Measurements from ENCODE around the gene PHACTR3. TPM values are rescaled to one million over a fixed set of nuclear protein-coding genes. Genes with fewer than 3 reads are reported as not detected.

The PHACTR3 gene
- total and polyA plus RNA-seq, 2 donors (not counting 3 experiments of a cell fraction or from before 2014, with no cell fraction given), result not detected

GRCh38 chr20:59630526-59630925, 26.2 kb downstream of the PHACTR3 start:
- no peaks in the 10 kb centered on the region for H3K79me2 ChIP-seq (ENCODE audit: control insufficient read depth, insufficient read depth, low read length)
- H3K9me1 ChIP-seq (replicated peaks; ENCODE audit: control insufficient read depth, extremely low read depth, insufficient read depth, low read length), result no peaks in the 10 kb centered on the region
- H3K9ac ChIP-seq (replicated peaks; ENCODE audit: extremely low read depth, insufficient read depth, low read length), result no peak overlapping the region
- no peaks in the 10 kb centered on the region for H3K9me3 ChIP-seq (replicated peaks; ENCODE audit: control insufficient read depth, insufficient read depth, low read length)
- TF ChIP-seq POLR2A (IDR thresholded peaks at IDR 0.05; ENCODE audit: low read depth, low read length) (no peak), POLR2AphosphoS5 (IDR thresholded peaks at IDR 0.05; ENCODE audit: insufficient read depth, low read depth, low read length) (no peak)
- no peak overlapping the region for H3K27ac ChIP-seq (ENCODE audit: insufficient read depth, low read depth, low read length)
- dilution Hi-C loops (cut with MboI; ENCODE audit: extremely low pct_ligation_motif_present, low sequenced_read_pairs) (no loop called here), intact Hi-C loops (cut with micrococcal nuclease) (no loop called here)
- no TSS peak for BruUV-seq (replicated peaks)
- H3K4me2 ChIP-seq (ENCODE audit: insufficient read depth, low read length), result no peak overlapping the region
- no peaks in the 10 kb centered on the region for H3K36me3 ChIP-seq (ENCODE audit: control insufficient read depth in 2 of 2, extremely low read depth in 1 of 2, insufficient read depth in 2 of 2, low read length in 2 of 2)
- ChIA-PET POLR2A (no interaction called here), CTCF (no interaction called here)
- FAIRE-seq, result no peak
- no peaks in the 10 kb centered on the region for H4K20me1 ChIP-seq (replicated peaks; ENCODE audit: control insufficient read depth, extremely low read depth, insufficient read depth, low read length)
- H2AFZ ChIP-seq (ENCODE audit: low read depth, low read length), result no peak overlapping the region
- H3K4me1 ChIP-seq (ENCODE audit: control insufficient read depth, extremely low read depth, insufficient read depth, low read length), result no peaks in the 10 kb centered on the region
- no peak for DNase-seq (ENCODE audit: low read depth, low spot score)
- H3K4me3 ChIP-seq (replicated peaks in 1 of 3; ENCODE audit: insufficient read depth in 1 of 3, low read depth in 1 of 3, low read length in 3 of 3), result no peak overlapping the region
- no peaks in the 10 kb centered on the region for H3K27me3 ChIP-seq (ENCODE audit: control insufficient read depth in 2 of 2, insufficient read depth in 2 of 2, low read length in 2 of 2)

- no TSS peak for BruUV-seq (replicated peaks)
- Histone ChIP-seq H3K27ac (ENCODE audit: insufficient read depth, low read depth, low read length) (no peak overlapping the region), H3K36me3 (ENCODE audit: control insufficient read depth in 2 of 2, extremely low read depth in 1 of 2, insufficient read depth in 2 of 2, low read length in 2 of 2) (no peaks in the 10 kb centered on the region), H3K4me1 (ENCODE audit: control insufficient read depth, extremely low read depth, insufficient read depth, low read length) (no peaks in the 10 kb centered on the region), H3K4me3 (replicated peaks in 1 of 3; ENCODE audit: insufficient read depth in 1 of 3, low read depth in 1 of 3, low read length in 3 of 3) (no peak overlapping the region), H3K4me2 (ENCODE audit: insufficient read depth, low read length) (no peak overlapping the region), H4K20me1 (replicated peaks; ENCODE audit: control insufficient read depth, extremely low read depth, insufficient read depth, low read length) (no peaks in the 10 kb centered on the region), H3K9ac (replicated peaks; ENCODE audit: extremely low read depth, insufficient read depth, low read length) (no peak overlapping the region), H3K9me1 (replicated peaks; ENCODE audit: control insufficient read depth, extremely low read depth, insufficient read depth, low read length) (no peaks in the 10 kb centered on the region), H3K9me3 (replicated peaks; ENCODE audit: control insufficient read depth, insufficient read depth, low read length) (peaks cover 1% of the 10 kb centered on the region), H3K27me3 (ENCODE audit: control insufficient read depth in 2 of 2, insufficient read depth in 2 of 2, low read length in 2 of 2) (no peaks in the 10 kb centered on the region), H3K79me2 (ENCODE audit: control insufficient read depth, insufficient read depth, low read length) (no peaks in the 10 kb centered on the region), H2AFZ (ENCODE audit: low read depth, low read length) (no peak overlapping the region)
- dilution Hi-C loops (cut with MboI; ENCODE audit: extremely low pct_ligation_motif_present, low sequenced_read_pairs), result no loop called here
- ChIA-PET CTCF (no interaction called here), POLR2A (no interaction called here)
- TF ChIP-seq EZH2 (IDR thresholded peaks at IDR 0.05; ENCODE audit: borderline replicate concordance, low read depth, low read length, severe bottlenecking) (no peak), POLR2A (IDR thresholded peaks at IDR 0.05; ENCODE audit: low read depth, low read length) (no peak), MAX (IDR thresholded peaks at IDR 0.05; ENCODE audit: insufficient read depth, insufficient read length) (no peak), GATA2 (IDR thresholded peaks at IDR 0.05; ENCODE audit: insufficient read depth, insufficient read length, low read depth, low read length) (no peak), FOS (IDR thresholded peaks at IDR 0.05; ENCODE audit: borderline replicate concordance, insufficient read depth, low read length) (no peak), POLR2AphosphoS5 (IDR thresholded peaks at IDR 0.05; ENCODE audit: insufficient read depth, low read depth, low read length) (no peak), CTCF (IDR thresholded peaks at IDR 0.05; ENCODE audit: extremely low read depth in 1 of 2, insufficient read depth in 1 of 2, low read depth in 1 of 2, low read length in 2 of 2) (no peak), JUN (IDR thresholded peaks at IDR 0.05; ENCODE audit: borderline replicate concordance, insufficient read depth, insufficient read length, low read depth) (no peak), MYC (IDR thresholded peaks at IDR 0.05; ENCODE audit: low read depth, low read length) (no peak)
- DNase-seq (ENCODE audit: low read depth, low spot score) (no peak), FAIRE-seq (no peak)
- intact Hi-C loops (cut with micrococcal nuclease), result no loop called here
Observed at GRCh38 chr20:59631751-59632540, 27.6 kb downstream of the PHACTR3 start.
